Measurements from ENCODE around the gene HRC.

HRC gene

GRCh38 chr19:49107625-49108459, 47.4 kb downstream of the HRC start:
- TF ChIP-seq CTCF (IDR thresholded peaks at IDR 0.05; ENCODE audit: low read depth, low read length): no peak
- H3K4me3 ChIP-seq (ENCODE audit: low read depth, low read length): no peak overlapping the region

GRCh38 chr19:49106648-49107135, 48.5 kb downstream of the HRC start:
- H3K4me3 ChIP-seq (ENCODE audit: low read depth, low read length): no peak overlapping the region
- TF ChIP-seq CTCF (IDR thresholded peaks at IDR 0.05; ENCODE audit: low read depth, low read length): peak; percentile 75

- no peak for TF ChIP-seq CTCF (IDR thresholded peaks at IDR 0.05; ENCODE audit: low read depth, low read length)
- no peak overlapping the region for H3K4me3 ChIP-seq (ENCODE audit: low read depth, low read length)
Measured at GRCh38 chr19:49104229-49104864, 50.8 kb downstream of the HRC start.

GRCh38 chr19:49103331-49104085, 51.7 kb downstream of the HRC start:
- H3K4me3 ChIP-seq (ENCODE audit: low read depth, low read length): no peak overlapping the region
- no peak for TF ChIP-seq CTCF (IDR thresholded peaks at IDR 0.05; ENCODE audit: low read depth, low read length)

- TF ChIP-seq CTCF (IDR thresholded peaks at IDR 0.05; ENCODE audit: low read depth, low read length): no peak
- H3K4me3 ChIP-seq (ENCODE audit: low read depth, low read length): no peak overlapping the region
Measured at GRCh38 chr19:49102303-49102702, 52.9 kb downstream of the HRC start.
